ENCODE data around the gene KBTBD12.

- no peak for TF ChIP-seq CTCF (IDR thresholded peaks at IDR 0.05; ENCODE audit: low read depth, low read length, missing input control)
- no peak for TF ChIP-seq YY1 (IDR thresholded peaks at IDR 0.05)
- TF ChIP-seq REST (IDR thresholded peaks at IDR 0.05): no peak
- no peak for TF ChIP-seq ATF3 (IDR thresholded peaks at IDR 0.05)
- no peak for TF ChIP-seq GABPA (IDR thresholded peaks at IDR 0.05 in 1 of 2, conservative IDR thresholded peaks at IDR 0.05 in 1 of 2)
- no peak for TF ChIP-seq FOXA1 (IDR thresholded peaks at IDR 0.05)
- TF ChIP-seq RAD21 (IDR thresholded peaks at IDR 0.05): no peak
- TF ChIP-seq TAF1 (conservative IDR thresholded peaks at IDR 0.05): no peak
These were observed 9.5 kb upstream of the KBTBD12 start for GRCh38 chr3:127905556-127905955.

All from liver (tissue), 3 donors.